GM12878 (cell line): ENCODE data around the gene NUP210L. TPM values are rescaled to one million over a fixed set of nuclear protein-coding genes. Genes with fewer than 3 reads are reported as not detected.
"Not testable (repeated sequence)": the region's sequence is repeated elsewhere in the genome, so short reads cannot be mapped to it uniquely, and the experiment has no call there.

Source experiments
- ATAC-seq: fragments of 200-7000 bp; cut with Tn5 transposase; 3 replicates; pipeline ENCODE4 v1.9.1; 2020; ENCODE audit warnings: mild to moderate bottlenecking, moderate library complexity
- BruUV-seq: library from RNA; stranded (reverse); fragments of 400-500 nt; replicated peaks from 2 replicates; lab custom pipeline; 2021; lab: Mats Ljungman, UMichigan
- CTCF ChIA-PET: fragments of 300-600 bp; sonication (Branson Sonifier 250); formaldehyde crosslinking; extraction: SDS; loops from one replicate; lab custom pipeline; 2021; ENCODE audit warnings: inconsistent platforms; lab: Yijun Ruan, JAX
- POLR2A ChIA-PET: fragments of 350-600 bp; formaldehyde crosslinking; extraction: SDS; loops from one replicate; lab custom pipeline; 2021; ENCODE audit warnings: inconsistent platforms; lab: Charles Lee
- RAD21 ChIA-PET: fragments of 300-600 bp; sonication (Branson Sonifier 250); formaldehyde crosslinking; loops from one replicate; lab custom pipeline; 2023; ENCODE audit warnings: antibody characterized with exemption; ENCODE audit not compliant: unreplicated experiment; lab: Charles Lee
- SMC1A ChIA-PET: fragments of 300-600 bp; sonication (Branson Sonifier 250); formaldehyde crosslinking; loops from one replicate; lab custom pipeline; 2023; ENCODE audit not compliant: unreplicated experiment, uncharacterized antibody; lab: Charles Lee
- DNase-seq: peaks from one replicate; pipeline ENCODE4 v3.0.0-alpha.2; 2011; ENCODE audit warnings: low read depth, low spot score
- FAIRE-seq: peaks from 3 replicates; lab custom pipeline; 2011; peaks lifted over from hg19 to GRCh38; lab: Jason Lieb, UNC
- H2AFZ ChIP-seq: 2 replicates; pipeline ENCODE4 v1.6.0; 2011; ENCODE audit warnings: low read depth, low read length, control low read depth; ENCODE audit not compliant: control insufficient read depth
- H3K27ac ChIP-seq: 2 replicates; pipeline ENCODE4 v1.5.1; 2011; ENCODE audit warnings: control low read depth; ENCODE audit not compliant: control insufficient read depth, insufficient read depth
- H3K27me3 ChIP-seq, 2 experiments: replicated peaks in 1 of 2; 2 replicates each; pipeline versions ENCODE4 v1.6.0 to v1.6.1; 2011; ENCODE audit warnings: low read length in 1 of 2; ENCODE audit not compliant: control insufficient read depth in 2 of 2, insufficient read depth in 2 of 2
- H3K36me3 ChIP-seq, 2 experiments: 2 replicates each; pipeline ENCODE4 v1.5.1; 2011; ENCODE audit warnings: low read length in 1 of 2; ENCODE audit not compliant: control insufficient read depth in 2 of 2, insufficient read depth in 2 of 2
- H3K4me1 ChIP-seq: 2 replicates; pipeline ENCODE4 v1.6.1; 2011; ENCODE audit warnings: mild to moderate bottlenecking, low read length, moderate library complexity, mixed read lengths; ENCODE audit not compliant: control insufficient read depth, insufficient read depth
- H3K4me2 ChIP-seq: 2 replicates; pipeline ENCODE4 v1.6.0; 2011; ENCODE audit warnings: control low read depth; ENCODE audit not compliant: control insufficient read depth, insufficient read depth
- H3K4me3 ChIP-seq: fragments of 200-600 bp; sonication (generic); 2 replicates; pipeline ENCODE4 v1.5.1; 2016
- H3K79me2 ChIP-seq: 2 replicates; pipeline ENCODE4 v1.6.0; 2011; ENCODE audit warnings: low read length; ENCODE audit not compliant: control insufficient read depth, insufficient read depth
- H3K9ac ChIP-seq: 2 replicates; pipeline ENCODE4 v1.8.0; 2011; ENCODE audit warnings: low read length, control low read depth, mixed read lengths; ENCODE audit not compliant: control insufficient read depth, insufficient read depth
- H3K9me3 ChIP-seq: replicated peaks from 3 replicates; pipeline ENCODE4 v1.5.1; 2011; ENCODE audit warnings: mild to moderate bottlenecking, low read length; ENCODE audit not compliant: control insufficient read depth, insufficient read depth
- H4K20me1 ChIP-seq: 2 replicates; pipeline ENCODE4 v1.6.0; 2011; ENCODE audit not compliant: control insufficient read depth, insufficient read depth
- JUNB ChIP-seq: IDR thresholded peaks from 2 replicates; pipeline ENCODE4 v1.6.1; 2016; ENCODE audit warnings: antibody characterized with exemption, mild to moderate bottlenecking
- NFXL1 ChIP-seq: fragments of 450-650 bp; IDR thresholded peaks from 2 replicates; pipeline ENCODE4 v1.6.1; 2017; ENCODE audit warnings: antibody characterized with exemption, mild to moderate bottlenecking, borderline replicate concordance
- REST ChIP-seq: IDR thresholded peaks from 2 replicates; pipeline ENCODE4 v1.6.1; 2012; ENCODE audit warnings: mild to moderate bottlenecking, low read depth, low read length
- WGBS: methylation state at CpG from one replicate; pipeline ENCODE4 v1.1.6; 2016; ENCODE audit warnings: low lambda C conversion rate; ENCODE audit not compliant: insufficient replicate concordance, insufficient coverage; ENCODE audit errors: missing lambda C conversion rate; 5-methylcytosine and 5-hydroxymethylcytosine counted together
- in situ Hi-C: fragments of 300-500 bp; cut with MboI; formaldehyde crosslinking; loops from 9 replicates; pipeline ENCODE4 v1.14.3; 2018; ENCODE audit warnings: mixed read lengths
- intact Hi-C: fragments of 100-400 bp; cut with micrococcal nuclease; formaldehyde crosslinking; loops from one replicate; pipeline ENCODE4 v1.14.2; 2022; ENCODE audit not compliant: unreplicated experiment
- polyA plus RNA-seq, 11 experiments: library from polyadenylated mRNA; depleted of rRNA in 4 of 11; unstranded in 6 of 11; stranded (reverse) in 5 of 11; fragments of >200 nt; fragmentation: Nextera tagmentation in 4 of 11; fragmentation: Illumina TruSeq in 1 of 11; extraction: Ambion mirVana in 4 of 11; extraction: Trizol in 1 of 11; gene quantifications; 1 replicate in 1 of 11; 2 replicates in 10 of 11; pipeline versions ENCODE4 v1.2.1 to v1.2.3, GENCODE V29; 2011 to 2016; ENCODE audit warnings: inconsistent platforms in 2 of 11, missing spikeins in 2 of 11, low read depth in 1 of 11
- total RNA-seq, 4 experiments: library from RNA; depleted of rRNA in 3 of 4; stranded (reverse); fragments of >200 nt in 3 of 4; fragmentation: Illumina TruSeq in 1 of 4; extraction: Trizol in 1 of 4; gene quantifications; 2 replicates each; pipeline versions ENCODE4 v1.2.1 to v1.2.3, GENCODE V29; 2013 to 2021
- TF ChIP-seq, protein P1 (sequence below): fragments of 450-650 bp; IDR thresholded peaks from 2 replicates; pipeline ENCODE4 v1.6.1; 2017; ENCODE audit warnings: borderline replicate concordance

NUP210L gene
- total and polyA plus RNA-seq, 10 of the 15 experiments (the other 5 are each of a cell fraction or from before 2014, with no cell fraction given) = 0.04 to 0.08 (median 0.07) TPM; not detected in 7

- TF ChIP-seq NFXL1 (no peak), REST (no peak)
- TF ChIP-seq, all 136 proteins: peak for 0
Measured at GRCh38 chr1:154133256-154133655, 21.6 kb downstream of the NUP210L start (continued).

DNA sequence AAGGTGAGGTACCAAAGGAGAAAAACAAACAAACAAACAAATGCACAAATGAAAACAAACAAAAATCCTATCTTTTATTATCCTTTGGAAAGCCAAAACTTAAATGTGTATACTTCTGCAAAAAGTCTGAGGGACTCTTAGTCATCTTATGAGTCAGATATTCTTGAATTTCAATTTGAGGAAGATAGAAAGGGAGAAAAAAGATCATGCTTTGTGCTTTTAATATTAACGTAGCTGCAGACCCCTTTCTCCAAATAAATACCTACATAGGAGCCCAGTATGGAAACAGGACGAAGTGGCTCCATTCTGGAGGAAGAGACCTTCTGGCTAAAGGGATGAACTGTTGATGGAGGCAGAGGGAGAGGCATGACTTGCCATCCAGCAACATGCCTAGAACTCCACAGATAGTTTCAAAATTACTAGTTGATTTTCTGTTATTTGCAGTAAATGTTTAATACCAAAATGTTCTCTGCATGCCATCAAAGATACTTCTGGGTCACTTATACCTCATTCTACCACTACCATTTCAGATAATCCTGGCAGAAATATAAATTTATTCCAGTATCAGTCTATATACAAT is 25.4 kb downstream of the NUP210L start:
- Histone ChIP-seq H2AFZ (no peak overlapping the region; the same call in 1 of the 2 replicates), H3K4me2 (no peak overlapping the region), H3K36me3 (no peaks in the 10 kb centered on the region), H3K79me2 (no peaks in the 10 kb centered on the region), H3K4me3 (no peak overlapping the region), H4K20me1 (no peaks in the 10 kb centered on the region)
- in situ Hi-C loops (no loop called here), intact Hi-C loops (no loop called here)
- no TSS peak for BruUV-seq
- ATAC-seq = no peak
- SMC1A ChIA-PET = interaction anchor here (1.3 kb wide), 1 partner anchor 16 kb away, joined by 3 read pairs; no protein-coding TSS in a partner anchor
- TF ChIP-seq, protein P1, sequence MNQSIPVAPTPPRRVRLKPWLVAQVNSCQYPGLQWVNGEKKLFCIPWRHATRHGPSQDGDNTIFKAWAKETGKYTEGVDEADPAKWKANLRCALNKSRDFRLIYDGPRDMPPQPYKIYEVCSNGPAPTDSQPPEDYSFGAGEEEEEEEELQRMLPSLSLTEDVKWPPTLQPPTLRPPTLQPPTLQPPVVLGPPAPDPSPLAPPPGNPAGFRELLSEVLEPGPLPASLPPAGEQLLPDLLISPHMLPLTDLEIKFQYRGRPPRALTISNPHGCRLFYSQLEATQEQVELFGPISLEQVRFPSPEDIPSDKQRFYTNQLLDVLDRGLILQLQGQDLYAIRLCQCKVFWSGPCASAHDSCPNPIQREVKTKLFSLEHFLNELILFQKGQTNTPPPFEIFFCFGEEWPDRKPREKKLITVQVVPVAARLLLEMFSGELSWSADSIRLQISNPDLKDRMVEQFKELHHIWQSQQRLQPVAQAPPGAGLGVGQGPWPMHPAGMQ = no peak
- peak; percentile 67 for TF ChIP-seq JUNB
- TF ChIP-seq, all 136 proteins: peak for 1
- ChIA-PET CTCF (no interaction called here), RAD21 (no interaction called here), POLR2A (no interaction called here)
- no peak for FAIRE-seq
- DNase-seq = no peak
- Histone ChIP-seq H3K27me3 (no peaks in the 10 kb centered on the region), H3K27ac (no peak overlapping the region), H3K4me1 (no peaks in the 10 kb centered on the region; the same call in 1 of the 2 replicates), H3K9ac (no peak overlapping the region), H3K9me3 (no peaks in the 10 kb centered on the region)
- WGBS = 0% methylated on average over 2 of the region's 2 CpGs

- H3K4me2 ChIP-seq, H3K79me2 ChIP-seq, BruUV-seq, H3K27me3 ChIP-seq, in situ Hi-C loops, H3K4me3 ChIP-seq, H3K4me1 ChIP-seq, ATAC-seq, H2AFZ ChIP-seq, FAIRE-seq, SMC1A ChIA-PET, H4K20me1 ChIP-seq, RAD21 ChIA-PET, intact Hi-C loops, H3K9ac ChIP-seq, DNase-seq, H3K36me3 ChIP-seq, POLR2A ChIA-PET, H3K9me3 ChIP-seq, H3K27ac ChIP-seq: not testable (repeated sequence)
- WGBS = 72% methylated on average over 11 of the region's 11 CpGs
- CTCF ChIA-PET = interaction anchor here (0.7 kb wide), 1 partner anchor 160 kb away, joined by 3 read pairs; the partner anchor contains the start of gene SLC39A1
Measured at GRCh38 chr1:154123205-154123604, 31.7 kb downstream of the NUP210L start.
